Small intestine (tissue), 7 donors: ENCODE measurements around the gene PRMT3. TPM values are rescaled to one million over a fixed set of nuclear protein-coding genes. Genes with fewer than 3 reads are reported as not detected.
"Not testable (repeated sequence)": the region's sequence is repeated elsewhere in the genome, so short reads cannot be mapped to it uniquely, and the experiment has no call there.

Experiments used
- DNase-seq, 2 donors: peaks; one replicate each; pipeline versions ENCODE4 v3.0.0 to v3.0.0-alpha.2; 2013
- FAIRE-seq: peaks from 2 replicates; lab custom pipeline; 2012; peaks lifted over from hg19 to GRCh38; lab: Jason Lieb, UNC
- H3K27ac ChIP-seq, 3 donors: one replicate each; pipeline ENCODE4 v1.5.1; 2013; ENCODE audit warnings: low read length in 2 of 3, mild to moderate bottlenecking in 2 of 3, control low read depth in 1 of 3, inconsistent platforms in 1 of 3, low read depth in 1 of 3, moderate library complexity in 1 of 3
- H3K27me3 ChIP-seq, 3 donors: one replicate each; pipeline ENCODE4 v1.6.1; 2013; ENCODE audit warnings: low read length in 3 of 3, inconsistent platforms in 1 of 3; ENCODE audit not compliant: control insufficient read depth in 3 of 3, insufficient read depth in 3 of 3
- H3K36me3 ChIP-seq, 3 donors: one replicate each; pipeline ENCODE4 v1.6.1; 2013; ENCODE audit warnings: low read length in 3 of 3, inconsistent platforms in 1 of 3, low read depth in 1 of 3, mild to moderate bottlenecking in 1 of 3, moderate library complexity in 1 of 3; ENCODE audit not compliant: control insufficient read depth in 3 of 3, insufficient read depth in 2 of 3
- H3K4me1 ChIP-seq, 3 donors: one replicate each; pipeline ENCODE4 v1.6.1; 2013; ENCODE audit warnings: low read length in 2 of 3, inconsistent platforms in 1 of 3, low read depth in 1 of 3, mild to moderate bottlenecking in 1 of 3, moderate library complexity in 1 of 3; ENCODE audit not compliant: control insufficient read depth in 3 of 3, insufficient read depth in 2 of 3
- H3K4me3 ChIP-seq, 3 donors: one replicate each; pipeline ENCODE4 v1.5.1; 2013; ENCODE audit warnings: low read length in 3 of 3, control low read depth in 1 of 3, inconsistent platforms in 1 of 3, low read depth in 1 of 3, mild to moderate bottlenecking in 1 of 3, moderate library complexity in 1 of 3
- H3K9me3 ChIP-seq, 2 donors: one replicate each; pipeline ENCODE4 v1.6.1; 2013; ENCODE audit warnings: low read depth in 1 of 2, low read length in 1 of 2; ENCODE audit not compliant: control insufficient read depth in 2 of 2, insufficient read depth in 1 of 2
- WGBS, 3 donors: extraction: QIAGEN DNeasy Blood & Tissue Kit; methylation state at CpG; one replicate each; pipeline ENCODE4 v1.1.7; 2013; 5-methylcytosine and 5-hydroxymethylcytosine counted together
- polyA plus RNA-seq, 4 donors: library from polyadenylated mRNA; stranded (reverse) in 3 of 4; unstranded in 1 of 4; fragments of 200-250 nt in 3 of 4; fragments of 120-200 nt in 1 of 4; gene quantifications; one replicate each; pipeline versions ENCODE4 v1.2.1 to v1.2.3, GENCODE V29; 2013
- donor health status: healthy with polysubstance abuse.
- donor health status: control.
- donor health status: control.
- donor health status: Bipolar disorder and iron deficiency.
- donor health status: healthy.

The PRMT3 gene
- polyA plus RNA-seq, 4 donors, result 9.2 to 14.3 (median 10.0) TPM

DNA sequence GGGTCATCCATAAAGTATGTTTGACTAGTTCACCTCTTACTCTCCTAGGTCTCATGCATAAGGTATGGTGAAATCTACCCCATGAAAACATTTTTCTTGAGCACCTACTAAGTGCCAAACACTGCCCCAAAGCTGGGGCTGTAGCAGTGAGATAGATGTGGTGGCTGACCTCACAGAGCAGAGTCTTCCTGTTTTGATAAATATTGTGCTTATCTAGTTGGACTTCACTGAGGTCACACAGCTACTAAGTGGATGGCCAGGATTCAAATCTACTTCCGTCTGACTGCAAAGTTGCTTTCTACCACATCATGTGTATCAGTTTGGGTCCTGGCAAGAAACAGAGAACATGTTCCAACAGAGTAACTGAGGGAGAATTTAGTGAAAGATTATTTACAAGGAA lies 30.4 kb upstream of the PRMT3 start:
- H3K27me3 ChIP-seq, result no peaks in the 10 kb centered on the region
- 45 to 52% (median 52%) methylated on average over 1 of the region's 1 CpG for WGBS, 3 donors
- peak overlapping the region in 1 of 3 donors; percentile 48 for H3K27ac ChIP-seq
- no peak for FAIRE-seq
- H3K4me1 ChIP-seq, result peaks cover 5 to 21% (median 8%) of the 10 kb centered on the region in 3 donors
- no peaks in the 10 kb centered on the region for H3K9me3 ChIP-seq
- H3K36me3 ChIP-seq, result no peaks in the 10 kb centered on the region
- no peak overlapping the region for H3K4me3 ChIP-seq
- DNase-seq, result peak in 1 of 2 donors; percentile 44

DNA sequence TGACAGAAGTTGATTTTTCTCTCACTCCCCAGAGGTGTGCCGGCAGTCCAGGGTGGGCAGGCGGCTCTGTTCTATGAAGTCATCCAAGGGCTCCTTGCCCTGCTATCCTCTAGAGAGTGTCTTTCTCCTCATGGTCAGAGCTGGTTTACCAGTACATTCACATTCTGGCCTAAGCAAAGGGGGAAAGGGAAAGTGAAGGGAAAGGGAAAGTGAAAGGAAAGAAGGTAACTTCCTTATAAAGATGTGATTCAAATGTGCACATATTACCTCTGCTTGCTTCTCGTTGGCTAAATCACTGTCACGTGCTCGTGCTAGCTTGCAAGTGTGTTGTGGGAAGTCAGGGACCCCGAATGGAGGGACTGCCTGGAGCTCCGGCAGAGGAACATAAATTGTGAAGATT lies 26.9 kb upstream of the PRMT3 start:
- Histone ChIP-seq H3K27ac (peak overlapping the region in 2 of 3 donors; percentile 53 to 85), H3K4me1 (peaks cover 5 to 21% (median 8%) of the 10 kb centered on the region in 3 donors), H3K36me3 (no peaks in the 10 kb centered on the region), H3K27me3 (no peaks in the 10 kb centered on the region), H3K9me3 (no peaks in the 10 kb centered on the region), H3K4me3 (no peak overlapping the region)
- peak; percentile 62 to 92 for DNase-seq
- FAIRE-seq, result no peak
- 36 to 55% (median 46%) methylated on average over 7 of the region's 7 CpGs for WGBS, 3 donors

DNA sequence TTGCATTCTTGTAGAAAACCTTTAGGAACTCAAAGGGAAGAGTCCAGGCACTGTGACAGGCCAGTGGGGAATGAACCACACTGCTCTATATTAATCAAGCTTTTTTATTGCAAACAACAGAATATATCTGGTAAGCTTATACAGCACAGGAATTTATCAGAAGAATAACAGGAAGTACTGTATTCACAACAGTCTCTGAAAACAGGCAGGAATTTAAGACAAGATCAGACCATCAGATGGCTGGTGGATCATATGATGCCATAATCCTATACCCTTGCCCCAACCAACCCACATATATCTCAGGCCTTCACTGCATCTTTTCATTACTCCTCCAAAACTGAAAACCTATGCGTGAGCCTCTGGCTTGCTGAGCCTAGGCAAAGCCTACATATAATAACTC lies 25.0 kb upstream of the PRMT3 start:
- Histone ChIP-seq H3K27me3 (no peaks in the 10 kb centered on the region), H3K4me3 (no peak overlapping the region), H3K9me3 (no peaks in the 10 kb centered on the region), H3K27ac (no peak overlapping the region), H3K4me1 (peaks cover 3 to 18% (median 4%) of the 10 kb centered on the region in 3 donors), H3K36me3 (no peaks in the 10 kb centered on the region)
- DNase-seq, result no peak
- FAIRE-seq, result no peak
- 0 to 5% (median 0%) methylated on average over 1 of the region's 1 CpG for WGBS, 3 donors

DNA sequence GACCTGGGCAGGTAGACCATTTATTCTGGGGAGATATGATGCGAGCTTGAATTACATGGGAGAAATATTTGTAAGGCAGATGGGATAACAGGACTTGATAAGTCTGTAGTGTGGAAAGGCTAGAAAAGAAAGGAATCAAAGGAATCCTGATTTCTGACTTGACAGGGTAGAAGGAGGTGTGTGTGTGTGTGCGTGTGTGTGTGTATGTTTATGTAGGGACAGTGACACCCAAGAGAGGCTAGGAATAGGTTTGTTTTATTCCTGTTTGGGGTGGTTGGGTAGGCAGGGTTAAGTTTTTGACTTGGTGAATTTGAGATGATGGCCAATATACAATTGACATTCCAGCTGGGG lies 24.4 kb upstream of the PRMT3 start:
- Histone ChIP-seq H3K4me3 (peak overlapping the region; percentile 65 to 100 (median 86)), H3K4me1 (peaks cover 2 to 17% (median 3%) of the 10 kb centered on the region in 3 donors), H3K36me3 (no peaks in the 10 kb centered on the region), H3K27me3 (no peaks in the 10 kb centered on the region), H3K27ac (peak overlapping the region in 2 of 3 donors; percentile 97 to 99), H3K9me3 (no peaks in the 10 kb centered on the region)
- no peak for DNase-seq
- WGBS, 3 donors, result 62 to 83% (median 81%) methylated on average over 2 of the region's 2 CpGs
- FAIRE-seq, result no peak

DNA sequence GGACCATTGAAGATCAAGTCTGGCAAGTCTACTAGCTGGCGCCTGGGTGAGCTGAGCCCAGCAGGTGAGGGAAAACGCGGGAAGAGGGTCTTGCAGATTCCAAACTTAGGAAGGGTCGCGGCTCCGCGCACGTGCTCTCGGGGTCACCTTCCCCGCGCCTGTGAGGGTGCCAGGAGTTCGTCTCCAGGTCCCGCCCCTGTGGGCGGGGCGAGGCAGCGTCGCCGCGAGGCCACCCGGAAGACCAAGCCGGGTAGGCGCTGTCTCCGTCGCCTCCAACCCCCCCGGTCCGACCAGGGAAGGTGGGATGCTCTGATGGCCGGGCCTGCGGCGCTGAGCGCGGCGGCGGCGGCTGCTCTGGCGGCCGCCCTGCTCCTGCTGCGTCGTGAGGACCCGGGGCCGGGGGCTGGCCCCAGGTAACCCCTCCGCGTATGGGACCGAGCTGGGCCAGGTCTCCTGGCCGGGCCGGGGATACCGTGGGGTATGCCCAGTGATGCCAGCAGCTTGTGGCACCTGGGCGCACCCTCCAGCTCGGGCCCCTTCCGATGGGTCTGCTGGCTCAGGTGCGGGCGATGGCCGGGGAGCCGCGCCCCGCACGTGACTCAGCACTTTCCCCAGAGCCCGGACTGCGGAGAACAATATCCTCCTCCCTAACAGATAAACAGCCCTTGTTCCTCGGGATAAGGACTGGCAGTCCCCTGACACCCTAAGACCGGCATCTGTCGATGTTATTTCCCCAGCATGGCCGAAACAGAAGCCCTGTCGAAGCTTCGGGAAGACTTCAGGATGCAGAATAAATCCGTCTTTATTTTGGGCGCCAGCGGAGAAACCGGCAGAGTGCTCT lies 23.8 kb upstream of the PRMT3 start, which contains the start of gene HTATIP2:
Gene HTATIP2, plus strand, starts transcription at position 215 of the 841 bp plus-strand sequence. Its CDS starts 524 bp downstream, at position 739.
- H3K4me3 ChIP-seq, result peak within 1 kb of the TSS; percentile 65 to 100 (median 86)
- no peaks in the 10 kb centered on the region for H3K27me3 ChIP-seq
- H3K9me3 ChIP-seq, result no peaks in the 10 kb centered on the region
- DNase-seq (peak; percentile 83 to 84), FAIRE-seq (no peak)
- H3K36me3 ChIP-seq, result no peaks in the 10 kb centered on the region
- peak within 1 kb of the TSS; percentile 50 to 99 (median 97) for H3K27ac ChIP-seq
- whole genome bisulfite sequencing, 3 donors, result 0 to 2% (median 1%) methylated on average over 59 to 68 of the region's 68 CpGs
- peaks cover 2 to 20% (median 3%) of the 10 kb centered on the region in 3 donors for H3K4me1 ChIP-seq

DNA sequence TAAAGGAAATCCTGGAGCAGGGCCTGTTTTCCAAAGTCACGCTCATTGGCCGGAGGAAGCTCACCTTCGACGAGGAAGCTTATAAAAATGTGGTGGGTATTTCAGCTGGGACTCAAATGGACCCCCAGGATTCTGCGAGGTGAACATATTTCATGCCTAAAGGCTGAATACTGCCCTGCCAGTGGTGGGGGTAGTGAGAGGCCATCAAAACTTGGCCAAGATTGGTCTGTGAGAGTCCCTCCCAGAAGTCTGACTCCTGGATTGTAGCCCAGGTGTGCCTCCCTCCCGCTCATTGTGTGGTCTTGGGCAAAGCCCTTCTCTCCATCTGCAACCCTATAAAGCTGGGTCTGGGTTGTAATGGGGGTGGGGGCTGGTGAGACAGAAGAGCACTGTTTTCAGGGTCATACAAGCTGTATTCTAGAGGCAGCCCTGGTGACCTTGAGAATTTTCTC lies 23.1 kb upstream of the PRMT3 start:
- no peak for FAIRE-seq
- Histone ChIP-seq H3K27me3 (no peaks in the 10 kb centered on the region), H3K4me3 (peak overlapping the region; percentile 65 to 100 (median 86)), H3K27ac (peak overlapping the region; percentile 50 to 99 (median 97)), H3K9me3 (no peaks in the 10 kb centered on the region), H3K4me1 (peaks cover 2 to 20% (median 3%) of the 10 kb centered on the region in 3 donors), H3K36me3 (no peaks in the 10 kb centered on the region)
- 9 to 25% (median 18%) methylated on average over 6 of the region's 6 CpGs for WGBS, 3 donors
- DNase-seq, result no peak

DNA sequence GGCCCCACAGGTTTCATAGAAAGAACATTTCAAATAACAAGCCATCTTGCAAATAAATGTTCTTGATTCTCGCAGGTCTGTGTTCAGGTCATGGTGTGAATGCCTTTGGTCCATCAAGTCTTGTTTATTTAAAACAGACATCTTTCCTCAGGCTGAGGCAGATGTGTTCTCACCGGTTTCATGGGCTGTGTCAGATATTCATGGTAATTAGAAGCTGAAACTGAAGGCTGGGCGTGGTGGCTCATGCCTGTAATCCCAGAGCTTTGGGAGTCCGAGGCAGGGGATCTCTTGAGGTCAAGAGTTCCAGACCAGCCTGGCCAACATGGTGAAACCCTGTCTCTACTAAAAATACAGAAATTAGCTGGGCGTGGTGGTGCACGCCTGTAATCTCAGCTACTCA lies 22.1 kb upstream of the PRMT3 start:
- FAIRE-seq, H3K9me3 ChIP-seq, H3K27ac ChIP-seq, H3K27me3 ChIP-seq, H3K36me3 ChIP-seq, DNase-seq: not testable (repeated sequence)
- WGBS, 3 donors, result 80 to 90% (median 86%) methylated on average over 6 of the region's 6 CpGs
- Histone ChIP-seq H3K4me3 (peak overlapping the region in 1 of 3 donors; percentile 100), H3K4me1 (peaks cover 1 to 20% (median 2%) of the 10 kb centered on the region in 3 donors)

DNA sequence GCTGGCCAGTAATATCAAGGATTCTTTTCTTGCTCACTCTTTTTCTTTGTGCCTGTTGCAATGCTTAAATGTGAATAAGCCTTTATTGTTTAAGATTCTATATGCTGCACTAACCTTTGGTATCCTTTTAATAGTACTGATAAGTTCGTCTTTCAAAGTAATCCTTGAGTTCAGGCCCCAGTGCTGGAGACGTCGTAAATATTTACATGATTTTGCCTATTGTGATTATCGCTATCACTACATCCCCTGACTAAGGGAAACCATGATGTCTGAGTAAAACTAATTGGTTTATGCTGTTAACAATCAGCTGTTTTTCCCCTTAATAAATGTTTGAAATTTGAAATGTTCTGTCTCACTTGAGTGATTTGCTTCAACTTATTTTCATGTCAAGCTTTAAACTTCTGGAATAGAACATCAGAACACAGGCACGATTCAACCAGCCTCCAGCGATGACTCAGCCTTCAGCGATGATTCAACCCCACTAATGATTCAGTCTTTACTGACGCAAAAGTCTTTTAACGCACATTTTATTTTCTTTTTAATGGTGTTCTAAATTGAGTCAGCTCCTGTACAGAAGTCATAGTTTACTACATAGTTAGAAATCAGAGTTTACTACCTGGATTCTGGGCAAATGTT lies 20.1 kb upstream of the PRMT3 start:
- Histone ChIP-seq H3K9me3 (no peaks in the 10 kb centered on the region), H3K27me3 (no peaks in the 10 kb centered on the region), H3K4me3 (no peak overlapping the region), H3K4me1 (peaks cover 0 to 20% (median 2%) of the 10 kb centered on the region in 3 donors), H3K36me3 (peaks cover 0 to 6% (median 4%) of the 10 kb centered on the region in 3 donors), H3K27ac (peak overlapping the region; percentile 46 to 87 (median 57))
- DNase-seq (peak; percentile 55 to 85), FAIRE-seq (peak; percentile 67)
- 17 to 37% (median 21%) methylated on average over 9 of the region's 9 CpGs for WGBS, 3 donors
